Fibroblast of villous mesenchyme (primary cell): ENCODE results near the gene CDHR5. TPM values are rescaled to one million over a fixed set of nuclear protein-coding genes. Genes with fewer than 3 reads are reported as not detected.

Experiments used
- DNase-seq: peaks from one replicate; pipeline ENCODE4 v3.0.0-alpha.2; 2010; ENCODE audit warnings: low read depth
- H3K4me3 ChIP-seq: 2 replicates; pipeline ENCODE4 v1.5.1; 2011; ENCODE audit warnings: low read depth, mild to moderate bottlenecking, low read length
- CTCF ChIP-seq: IDR thresholded peaks from 2 replicates; pipeline ENCODE4 v1.5.1; 2012; ENCODE audit warnings: low read depth, mild to moderate bottlenecking, low read length; ENCODE audit not compliant: insufficient read depth
- total RNA-seq: library from RNA; depleted of rRNA; stranded (reverse); fragments of >200 nt; gene quantifications from 2 replicates; pipeline ENCODE4 v1.2.3, GENCODE V29; 2012

The CDHR5 gene
- total RNA-seq, 1 donor, result not detected

- TF ChIP-seq CTCF, result no peak
- no peak overlapping the region for H3K4me3 ChIP-seq
- DNase-seq, result no peak
Measured at GRCh38 chr11:603154-603553, 21.6 kb downstream of the CDHR5 start.

- no peak for DNase-seq
- TF ChIP-seq CTCF, result no peak
- no peak overlapping the region for H3K4me3 ChIP-seq
Measured at GRCh38 chr11:601573-602245, 23.0 kb downstream of the CDHR5 start.

- no peak overlapping the region for H3K4me3 ChIP-seq
- TF ChIP-seq CTCF, result no peak
- DNase-seq, result no peak
Measured at GRCh38 chr11:598005-598680, 26.6 kb downstream of the CDHR5 start.

- no peak overlapping the region for H3K4me3 ChIP-seq
- no peak for TF ChIP-seq CTCF
- no peak for DNase-seq
Measured at GRCh38 chr11:597166-597725, 27.5 kb downstream of the CDHR5 start.

GRCh38 chr11:596374-596773 is 28.4 kb downstream of the CDHR5 start:
- no peak overlapping the region for H3K4me3 ChIP-seq
- DNase-seq, result no peak
- no peak for TF ChIP-seq CTCF

- no peak for TF ChIP-seq CTCF
- no peak overlapping the region for H3K4me3 ChIP-seq
- no peak for DNase-seq
Measured at GRCh38 chr11:595400-595799, 29.4 kb downstream of the CDHR5 start.
